Measurements from ENCODE around the gene ZNF41. TPM values are rescaled to one million over a fixed set of nuclear protein-coding genes. Genes with fewer than 3 reads are reported as not detected.
A peak's percentile ranks its signal among the peaks of the same experiment; 100 is the strongest.
"Not testable (repeated sequence)": the region's sequence is repeated elsewhere in the genome, so short reads cannot be mapped to it uniquely, and the experiment has no call there.

The ZNF41 gene
- total RNA-seq, 2 experiments from 2014 or later, result 8.4 to 10.7 TPM

GRCh38 chrX:47497271-47497888 lies 14.4 kb upstream of the ZNF41 start:
- Histone ChIP-seq H3K36me3 (ENCODE audit: insufficient read depth, low read length) (no peaks in the 10 kb centered on the region), H4K20me1 (ENCODE audit: insufficient read depth, low read length) (no peaks in the 10 kb centered on the region), H3K79me2 (ENCODE audit: insufficient read depth, low read depth, low read length) (no peaks in the 10 kb centered on the region), H2AFZ (ENCODE audit: low read length) (no peak overlapping the region), H3K9me3 (ENCODE audit: low read length) (no peaks in the 10 kb centered on the region), H3K9me2 (ENCODE audit: insufficient read depth, low read length) (no peaks in the 10 kb centered on the region), H3K4me1 (ENCODE audit: insufficient read depth, low read length, poor library complexity, severe bottlenecking) (peaks cover 16% of the 10 kb centered on the region), H3K4me2 (ENCODE audit: low read length) (no peak overlapping the region), H3K4me3 (ENCODE audit: low read depth, low read length, poor library complexity, severe bottlenecking) (no peak overlapping the region), H3K27ac (ENCODE audit: low read depth, low read length, poor library complexity, severe bottlenecking) (no peak overlapping the region)
- intact Hi-C loops (cut with micrococcal nuclease; ENCODE audit: unreplicated experiment), result loop anchor here (1.0 to 10.0 kb wide), 6 partner anchors 26 to 530 kb away; partner anchors contain the start of gene ARAF
- ChIA-PET CTCF (ENCODE audit: unreplicated experiment) (no interaction called here), POLR2A (interaction anchor here (1.4 kb wide), 1 partner anchor 10 kb away, joined by 4 read pairs; no protein-coding TSS in a partner anchor)
- TF ChIP-seq CTCF (conservative IDR thresholded peaks at IDR 0.05; ENCODE audit: low read length) (peak; percentile 77), EZH2phosphoT487 (IDR thresholded peaks at IDR 0.05; ENCODE audit: borderline replicate concordance, low read depth, low read length) (no peak)
- no TSS peak for BruUV-seq (replicated peaks)
- DNase-seq (ENCODE audit: low spot score), result peak; percentile 23

DNA sequence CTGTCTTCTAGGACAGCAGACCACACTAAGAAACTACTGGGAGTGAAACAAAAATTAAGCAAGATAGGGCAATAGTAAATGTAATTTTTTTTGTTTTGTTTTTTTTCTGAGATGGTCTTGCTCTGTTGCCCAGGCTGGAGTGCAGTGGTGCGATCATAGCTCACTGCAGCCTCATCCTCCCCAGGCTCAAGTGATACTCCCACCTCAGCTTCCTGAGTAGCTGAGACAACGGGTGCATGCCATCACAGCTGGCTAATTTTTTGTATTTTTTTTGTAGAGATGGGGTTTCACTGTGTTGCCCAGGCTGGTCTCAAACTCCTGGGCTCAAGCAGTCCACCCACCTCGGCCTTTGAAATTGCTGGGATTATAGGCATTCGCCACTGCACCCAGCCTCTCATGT lies 9.1 kb upstream of the ZNF41 start:
- H3K4me1 ChIP-seq (ENCODE audit: insufficient read depth, low read length, poor library complexity, severe bottlenecking); H2AFZ ChIP-seq (ENCODE audit: low read length); H3K9me3 ChIP-seq (ENCODE audit: low read length); H3K9me2 ChIP-seq (ENCODE audit: insufficient read depth, low read length); H4K20me1 ChIP-seq (ENCODE audit: insufficient read depth, low read length); BruUV-seq (replicated peaks); H3K4me3 ChIP-seq (ENCODE audit: low read depth, low read length, poor library complexity, severe bottlenecking); CTCF ChIA-PET (ENCODE audit: unreplicated experiment); H3K36me3 ChIP-seq (ENCODE audit: insufficient read depth, low read length); H3K27ac ChIP-seq (ENCODE audit: low read depth, low read length, poor library complexity, severe bottlenecking); H3K79me2 ChIP-seq (ENCODE audit: insufficient read depth, low read depth, low read length): not testable (repeated sequence)
- H3K4me2 ChIP-seq (ENCODE audit: low read length), result peak overlapping the region; percentile 31; the same call in 1 of the 2 replicates
- DNase-seq (ENCODE audit: low spot score), result peak; percentile 26
- intact Hi-C loops (cut with micrococcal nuclease; ENCODE audit: unreplicated experiment), result loop anchor here (10.0 kb wide), 1 partner anchor 153 kb away; no protein-coding TSS in a partner anchor
- POLR2A ChIA-PET, result interaction anchor here (1.1 kb wide), 1 partner anchor 15 kb away, joined by 3 read pairs; no protein-coding TSS in a partner anchor

DNA sequence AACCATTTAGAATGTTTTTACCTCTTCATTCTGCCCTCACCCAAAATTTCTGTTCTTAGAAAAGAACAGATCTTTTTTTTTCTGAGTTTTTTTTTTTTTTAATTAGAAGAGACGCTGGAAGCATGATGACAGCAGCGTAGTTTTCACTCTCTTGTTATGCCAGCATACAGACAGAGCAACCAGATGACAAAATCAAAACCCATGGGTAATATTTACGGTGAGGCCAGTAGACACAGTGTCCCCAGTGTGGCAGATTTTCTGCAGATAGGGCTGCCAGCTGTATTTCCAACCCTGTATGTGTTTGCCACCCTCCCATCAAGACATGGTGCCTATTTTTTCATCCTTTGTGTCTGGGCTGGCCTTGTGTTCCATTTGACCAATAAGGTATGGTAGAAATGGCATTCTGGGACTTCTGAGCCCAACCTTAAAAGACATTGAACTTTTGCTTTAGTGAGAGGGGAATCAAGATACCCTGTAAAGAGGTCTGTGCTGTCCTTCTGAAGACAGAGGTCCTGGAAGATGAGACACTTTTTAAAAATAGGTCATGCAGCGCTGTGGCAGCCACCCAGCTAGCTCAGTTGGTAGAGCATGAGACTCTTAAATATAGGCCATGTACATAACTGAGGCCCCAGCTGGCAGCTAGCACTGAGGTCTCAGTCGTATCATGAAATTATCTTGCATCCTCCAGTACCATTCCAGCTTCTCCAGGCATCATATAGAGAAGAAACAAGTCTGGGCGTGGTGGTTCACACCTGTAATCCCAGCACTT lies 6.7 kb upstream of the ZNF41 start:
- H3K4me1 ChIP-seq (ENCODE audit: insufficient read depth, low read length, poor library complexity, severe bottlenecking), result peaks cover 20% of the 10 kb centered on the region
- DNase-seq (ENCODE audit: low spot score), result no peak
- H3K4me2 ChIP-seq (ENCODE audit: low read length), result no peak overlapping the region
- H3K9me3 ChIP-seq (ENCODE audit: low read length), result no peaks in the 10 kb centered on the region
- H2AFZ ChIP-seq (ENCODE audit: low read length), result no peak overlapping the region
- no peaks in the 10 kb centered on the region for H4K20me1 ChIP-seq (ENCODE audit: insufficient read depth, low read length)
- intact Hi-C loops (cut with micrococcal nuclease; ENCODE audit: unreplicated experiment), result loop anchor here (10.0 kb wide), 2 partner anchors 125 to 155 kb away; no protein-coding TSS in a partner anchor
- no peaks in the 10 kb centered on the region; the same call in 1 of the 2 replicates for H3K36me3 ChIP-seq (ENCODE audit: insufficient read depth, low read length)
- H3K79me2 ChIP-seq (ENCODE audit: insufficient read depth, low read depth, low read length), result peaks cover 12% of the 10 kb centered on the region; the same call in 1 of the 2 replicates
- ChIA-PET POLR2A (interaction anchor here (0.9 kb wide), 1 partner anchor 9 kb away, joined by 3 read pairs; no protein-coding TSS in a partner anchor), CTCF (ENCODE audit: unreplicated experiment) (interaction anchor here (0.6 kb wide), 1 partner anchor 161 kb away, joined by 3 read pairs; no protein-coding TSS in a partner anchor)
- no TSS peak for BruUV-seq (replicated peaks)
- TF ChIP-seq EZH2phosphoT487 (IDR thresholded peaks at IDR 0.05; ENCODE audit: borderline replicate concordance, low read depth, low read length), result no peak
- no peak for TF ChIP-seq CTCF (conservative IDR thresholded peaks at IDR 0.05; ENCODE audit: low read length)
- no peak overlapping the region for H3K27ac ChIP-seq (ENCODE audit: low read depth, low read length, poor library complexity, severe bottlenecking)
- H3K4me3 ChIP-seq (ENCODE audit: low read depth, low read length, poor library complexity, severe bottlenecking), result no peak overlapping the region
- H3K9me2 ChIP-seq (ENCODE audit: insufficient read depth, low read length), result no peaks in the 10 kb centered on the region
